ENCODE measurements around the gene CDX2.

The CDX2 gene

GRCh38 chr13:27955014-27955591 lies 14.0 kb downstream of the CDX2 start:
- in situ Hi-C loops (cut with MboI; ENCODE audit: low sequenced_read_pairs, unreplicated experiment), result loop anchor here (25.0 kb wide), 1 partner anchor 993 kb away; no protein-coding TSS in a partner anchor
- TF ChIP-seq, protein P1, sequence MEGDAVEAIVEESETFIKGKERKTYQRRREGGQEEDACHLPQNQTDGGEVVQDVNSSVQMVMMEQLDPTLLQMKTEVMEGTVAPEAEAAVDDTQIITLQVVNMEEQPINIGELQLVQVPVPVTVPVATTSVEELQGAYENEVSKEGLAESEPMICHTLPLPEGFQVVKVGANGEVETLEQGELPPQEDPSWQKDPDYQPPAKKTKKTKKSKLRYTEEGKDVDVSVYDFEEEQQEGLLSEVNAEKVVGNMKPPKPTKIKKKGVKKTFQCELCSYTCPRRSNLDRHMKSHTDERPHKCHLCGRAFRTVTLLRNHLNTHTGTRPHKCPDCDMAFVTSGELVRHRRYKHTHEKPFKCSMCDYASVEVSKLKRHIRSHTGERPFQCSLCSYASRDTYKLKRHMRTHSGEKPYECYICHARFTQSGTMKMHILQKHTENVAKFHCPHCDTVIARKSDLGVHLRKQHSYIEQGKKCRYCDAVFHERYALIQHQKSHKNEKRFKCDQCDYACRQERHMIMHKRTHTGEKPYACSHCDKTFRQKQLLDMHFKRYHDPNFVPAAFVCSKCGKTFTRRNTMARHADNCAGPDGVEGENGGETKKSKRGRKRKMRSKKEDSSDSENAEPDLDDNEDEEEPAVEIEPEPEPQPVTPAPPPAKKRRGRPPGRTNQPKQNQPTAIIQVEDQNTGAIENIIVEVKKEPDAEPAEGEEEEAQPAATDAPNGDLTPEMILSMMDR (IDR thresholded peaks at IDR 0.05; ENCODE audit: borderline replicate concordance, control extremely low read depth, extremely low read depth, insufficient read depth, missing control alignments), result no peak
- no peak for DNase-seq (ENCODE audit: low spot score)

DNA sequence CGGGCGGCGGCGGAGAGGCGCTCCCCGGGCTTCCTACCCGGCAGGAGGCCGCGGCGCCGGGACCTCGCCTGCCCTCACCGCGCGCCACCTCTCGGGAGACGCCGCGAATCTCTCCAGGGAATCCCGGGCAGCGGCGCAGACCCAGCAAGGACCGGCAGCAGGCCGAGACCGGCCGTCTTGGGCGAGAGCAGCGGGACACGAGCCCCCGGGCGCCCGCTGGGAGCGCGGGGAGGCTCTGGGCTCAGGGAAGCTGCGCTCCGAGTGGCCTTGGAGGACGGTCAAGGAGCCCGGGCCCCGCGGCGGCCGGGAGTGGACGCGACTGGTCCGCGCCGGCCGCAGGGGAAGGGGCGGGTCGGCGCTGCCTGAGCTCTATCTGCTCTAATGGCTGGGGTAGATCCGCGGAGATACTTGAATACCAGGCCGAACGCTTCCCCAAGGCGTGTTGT lies 14.7 kb downstream of the CDX2 start:
- peak; percentile 41 for DNase-seq (ENCODE audit: low spot score)
- in situ Hi-C loops (cut with MboI; ENCODE audit: low sequenced_read_pairs, unreplicated experiment), result loop anchor here (25.0 kb wide), 1 partner anchor 992 kb away; no protein-coding TSS in a partner anchor
- TF ChIP-seq, protein P1 (IDR thresholded peaks at IDR 0.05; ENCODE audit: borderline replicate concordance, control extremely low read depth, extremely low read depth, insufficient read depth, missing control alignments), result peak; percentile 9

DNA sequence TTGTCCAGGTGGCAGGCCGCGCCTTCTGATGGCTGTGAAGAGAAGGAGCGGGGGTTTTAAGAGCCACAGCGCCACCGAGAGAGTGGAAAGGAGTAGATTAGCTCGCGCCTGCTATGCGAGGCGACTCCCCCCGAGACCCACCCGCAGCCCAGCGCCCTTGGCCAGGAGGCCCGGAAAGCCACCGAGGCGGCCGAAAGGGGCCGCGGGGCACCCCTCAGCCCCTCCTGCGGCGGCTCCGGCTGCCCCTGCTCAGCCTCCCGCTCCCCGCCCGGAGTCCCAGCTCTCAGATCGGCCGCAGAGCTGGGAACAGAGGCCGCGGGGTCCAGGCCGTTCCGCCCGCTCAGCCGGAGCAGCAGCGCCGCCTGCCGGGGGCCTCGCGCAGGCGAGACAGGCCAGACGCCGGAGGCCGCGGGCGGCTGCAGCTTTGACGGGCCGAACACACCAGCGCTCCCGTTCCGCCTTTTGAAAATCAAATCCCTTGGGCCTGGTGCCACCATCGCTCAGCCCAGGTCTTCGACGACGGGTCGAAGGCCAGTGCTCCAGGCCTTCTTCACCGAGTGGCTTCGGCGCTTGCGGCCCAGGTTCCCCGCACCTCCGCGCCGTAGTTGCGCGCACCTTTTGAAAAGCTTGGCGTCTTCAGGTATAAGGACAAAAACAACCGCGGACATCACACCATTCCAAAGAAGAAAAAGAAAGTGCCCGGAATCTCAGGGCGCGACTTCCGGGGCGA lies 15.3 kb downstream of the CDX2 start:
- peak; percentile 92 for DNase-seq (ENCODE audit: low spot score)
- in situ Hi-C loops (cut with MboI; ENCODE audit: low sequenced_read_pairs, unreplicated experiment), result loop anchor here (25.0 kb wide), 1 partner anchor 992 kb away; no protein-coding TSS in a partner anchor
- TF ChIP-seq, protein P1 (IDR thresholded peaks at IDR 0.05; ENCODE audit: borderline replicate concordance, control extremely low read depth, extremely low read depth, insufficient read depth, missing control alignments), result peak; percentile 97

DNA sequence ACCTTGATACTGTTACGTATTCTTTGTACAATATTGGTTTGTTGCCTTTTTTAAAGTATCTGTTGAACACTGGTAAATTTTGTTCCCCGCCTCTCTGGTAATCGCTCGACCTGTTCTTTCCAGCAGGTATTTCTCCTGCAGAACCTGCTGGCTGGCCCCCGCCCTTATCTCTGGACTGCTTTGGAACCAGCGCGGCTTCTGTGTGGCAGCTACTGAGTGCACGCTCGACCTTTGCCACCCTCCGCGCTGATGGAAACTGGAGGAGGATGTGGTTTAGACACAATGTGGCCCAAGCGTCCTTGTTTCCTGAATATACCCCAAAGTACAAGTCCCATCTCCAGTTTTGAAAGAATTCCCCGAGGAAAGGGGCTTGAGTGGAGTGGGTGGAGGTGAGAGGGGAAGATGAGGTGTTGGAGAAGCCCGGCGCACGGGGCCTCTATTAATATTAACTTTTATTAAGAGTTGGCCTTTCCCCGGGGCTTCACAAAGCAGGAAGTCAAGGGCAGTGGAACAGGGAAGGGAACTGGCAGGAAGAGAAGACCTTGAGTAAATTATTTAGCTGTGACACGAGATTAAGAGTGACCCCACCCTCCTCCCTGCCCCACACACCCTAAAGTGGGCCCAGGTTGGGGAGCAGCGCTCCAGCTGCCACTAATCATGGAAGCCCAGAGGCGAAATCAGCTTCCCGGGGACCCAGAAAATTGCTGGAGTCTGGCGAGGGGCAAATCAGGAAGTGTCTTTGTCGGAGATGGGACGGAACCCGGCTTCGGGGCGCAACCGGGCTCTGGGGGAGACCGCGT lies 16.0 kb downstream of the CDX2 start:
- TF ChIP-seq, protein P1 (IDR thresholded peaks at IDR 0.05; ENCODE audit: borderline replicate concordance, control extremely low read depth, extremely low read depth, insufficient read depth, missing control alignments), result no peak
- no peak for DNase-seq (ENCODE audit: low spot score)
- in situ Hi-C loops (cut with MboI; ENCODE audit: low sequenced_read_pairs, unreplicated experiment), result loop anchor here (25.0 kb wide), 1 partner anchor 991 kb away; no protein-coding TSS in a partner anchor

GRCh38 chr13:27942972-27943371 lies 26.1 kb downstream of the CDX2 start:
- DNase-seq (ENCODE audit: low spot score), result no peak
- in situ Hi-C loops (cut with MboI; ENCODE audit: low sequenced_read_pairs, unreplicated experiment), result no loop called here
- TF ChIP-seq, protein P1 (IDR thresholded peaks at IDR 0.05; ENCODE audit: borderline replicate concordance, control extremely low read depth, extremely low read depth, insufficient read depth, missing control alignments), result no peak
